MM.1S (cell line): ENCODE data around the gene DLX5.

Experiments
- DNase-seq: peaks from one replicate; pipeline ENCODE4 v3.0.0-alpha.2; 2015
- H2AFZ ChIP-seq: fragments of 300-600 bp; sonication (generic); 2 replicates; pipeline ENCODE4 v1.6.0; 2016; ENCODE audit warnings: antibody characterized with exemption, low read length
- H3F3A ChIP-seq: fragments of 300-600 bp; sonication (generic); 2 replicates; pipeline ENCODE4 v1.6.1; 2016; ENCODE audit warnings: mild to moderate bottlenecking, antibody characterized with exemption, low read length, moderate library complexity, mixed read lengths; ENCODE audit not compliant: insufficient read depth
- H3K27ac ChIP-seq: fragments of 300-600 bp; sonication (generic); 2 replicates; pipeline ENCODE4 v1.5.1; 2016; ENCODE audit warnings: mild to moderate bottlenecking, low read length
- H3K27me3 ChIP-seq: fragments of 300-600 bp; sonication (generic); replicated peaks from 2 replicates; pipeline ENCODE4 v1.6.0; 2016; ENCODE audit warnings: low read length; ENCODE audit not compliant: insufficient read depth
- H3K36me3 ChIP-seq: fragments of 300-600 bp; sonication (generic); replicated peaks from 2 replicates; pipeline ENCODE4 v1.6.1; 2016; ENCODE audit warnings: mild to moderate bottlenecking, low read length, mixed read lengths; ENCODE audit not compliant: insufficient read depth
- H3K4me1 ChIP-seq: fragments of 300-600 bp; sonication (generic); 2 replicates; pipeline ENCODE4 v1.6.1; 2016; ENCODE audit warnings: low read length, mixed read lengths
- H3K4me2 ChIP-seq: fragments of 300-600 bp; sonication (generic); 2 replicates; pipeline ENCODE4 v1.6.0; 2016; ENCODE audit warnings: low read depth, low read length
- H3K4me3 ChIP-seq: fragments of 300-600 bp; sonication (generic); 2 replicates; pipeline ENCODE4 v1.5.1; 2016; ENCODE audit warnings: low read length, mixed read lengths
- H3K79me2 ChIP-seq: fragments of 300-600 bp; sonication (generic); 2 replicates; pipeline ENCODE4 v1.6.1; 2016; ENCODE audit warnings: mixed run types, low read length, mixed read lengths
- H3K9ac ChIP-seq: fragments of 300-600 bp; sonication (generic); 2 replicates; pipeline ENCODE4 v1.6.1; 2016; ENCODE audit warnings: low read length, mixed read lengths
- H3K9me2 ChIP-seq: fragments of 300-600 bp; sonication (generic); replicated peaks from 2 replicates; pipeline ENCODE4 v1.6.1; 2016; ENCODE audit warnings: mild to moderate bottlenecking, low read length, mixed read lengths; ENCODE audit not compliant: insufficient read depth
- H3K9me3 ChIP-seq: fragments of 300-600 bp; sonication (generic); replicated peaks from 2 replicates; pipeline ENCODE4 v1.6.1; 2016; ENCODE audit warnings: mild to moderate bottlenecking, low read length, mixed read lengths; ENCODE audit not compliant: insufficient read depth
- H4K20me1 ChIP-seq: fragments of 300-600 bp; sonication (generic); 2 replicates; pipeline ENCODE4 v1.6.1; 2016; ENCODE audit warnings: mild to moderate bottlenecking, low read length, moderate library complexity, mixed read lengths; ENCODE audit not compliant: insufficient read depth
- CTCF ChIP-seq: fragments of 300-600 bp; sonication (generic); IDR thresholded peaks from 2 replicates; pipeline ENCODE4 v1.5.1; 2016; ENCODE audit warnings: antibody characterized with exemption, low read length, mixed read lengths
- EZH2 ChIP-seq: fragments of 300-600 bp; sonication (generic); optimal IDR thresholded peaks from 2 replicates; pipeline ENCODE3; 2017; ENCODE audit warnings: low read depth, mild to moderate bottlenecking, antibody characterized with exemption, low read length, mixed read lengths
- EZH2phosphoT487 ChIP-seq: fragments of 300-600 bp; sonication (generic); IDR thresholded peaks from 2 replicates; pipeline ENCODE4 v1.6.1; 2018; ENCODE audit warnings: antibody characterized with exemption, low read length

DLX5 gene

GRCh38 chr7:96977445-96977844, 47.2 kb downstream of the DLX5 start:
- Histone ChIP-seq H3K4me1 (no peaks in the 10 kb centered on the region), H3K4me2 (no peak overlapping the region), H3K9ac (no peak overlapping the region), H3K9me3 (no peaks in the 10 kb centered on the region), H3K27ac (no peak overlapping the region), H4K20me1 (no peaks in the 10 kb centered on the region), H3K27me3 (no peaks in the 10 kb centered on the region), H3F3A (no peaks in the 10 kb centered on the region), H2AFZ (no peak overlapping the region), H3K79me2 (no peaks in the 10 kb centered on the region), H3K9me2 (no peaks in the 10 kb centered on the region), H3K4me3 (no peak overlapping the region), H3K36me3 (no peaks in the 10 kb centered on the region)
- no peak for DNase-seq
- TF ChIP-seq EZH2phosphoT487 (no peak), CTCF (no peak), EZH2 (no peak)

DNA sequence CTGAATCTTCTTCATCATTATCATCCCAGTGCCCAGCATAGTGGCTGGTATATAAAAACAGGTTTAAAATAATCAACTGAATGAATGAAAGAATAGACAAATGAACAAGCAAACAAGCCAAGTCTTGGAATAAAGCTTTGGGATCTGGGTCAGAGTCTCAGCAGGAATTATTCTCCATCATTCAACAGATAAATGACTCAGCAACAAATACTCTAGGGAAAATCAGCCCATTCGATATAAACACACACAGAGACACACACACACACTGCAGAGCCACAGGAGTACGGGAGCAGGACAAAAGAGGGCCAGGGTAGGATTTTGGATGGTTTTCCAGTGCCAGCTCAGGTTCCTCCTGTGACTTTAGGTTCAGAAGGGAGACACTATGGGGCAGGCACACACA, 48.5 kb downstream of the DLX5 start:
- no peak overlapping the region for H3K4me2 ChIP-seq
- H4K20me1 ChIP-seq: no peaks in the 10 kb centered on the region
- no peaks in the 10 kb centered on the region for H3K4me1 ChIP-seq
- no peaks in the 10 kb centered on the region for H3K9me3 ChIP-seq
- no peaks in the 10 kb centered on the region for H3K79me2 ChIP-seq
- H2AFZ ChIP-seq: no peak overlapping the region
- TF ChIP-seq EZH2 (no peak), CTCF (no peak)
- H3K36me3 ChIP-seq: no peaks in the 10 kb centered on the region
- H3K9me2 ChIP-seq: no peaks in the 10 kb centered on the region
- H3K27ac ChIP-seq: no peak overlapping the region
- no peaks in the 10 kb centered on the region for H3K27me3 ChIP-seq
- H3K9ac ChIP-seq: no peak overlapping the region
- no peaks in the 10 kb centered on the region for H3F3A ChIP-seq
- DNase-seq: no peak
- no peak overlapping the region for H3K4me3 ChIP-seq

GRCh38 chr7:96973986-96974385, 50.6 kb downstream of the DLX5 start:
- Histone ChIP-seq H3F3A (no peaks in the 10 kb centered on the region), H3K9me2 (no peaks in the 10 kb centered on the region), H3K9me3 (no peaks in the 10 kb centered on the region), H3K9ac (no peak overlapping the region), H3K4me3 (no peak overlapping the region), H3K27ac (no peak overlapping the region), H4K20me1 (no peaks in the 10 kb centered on the region), H2AFZ (no peak overlapping the region), H3K79me2 (no peaks in the 10 kb centered on the region), H3K27me3 (no peaks in the 10 kb centered on the region), H3K4me2 (no peak overlapping the region), H3K36me3 (no peaks in the 10 kb centered on the region), H3K4me1 (no peaks in the 10 kb centered on the region)
- no peak for DNase-seq
- TF ChIP-seq EZH2 (no peak), CTCF (no peak), EZH2phosphoT487 (no peak)

DNA sequence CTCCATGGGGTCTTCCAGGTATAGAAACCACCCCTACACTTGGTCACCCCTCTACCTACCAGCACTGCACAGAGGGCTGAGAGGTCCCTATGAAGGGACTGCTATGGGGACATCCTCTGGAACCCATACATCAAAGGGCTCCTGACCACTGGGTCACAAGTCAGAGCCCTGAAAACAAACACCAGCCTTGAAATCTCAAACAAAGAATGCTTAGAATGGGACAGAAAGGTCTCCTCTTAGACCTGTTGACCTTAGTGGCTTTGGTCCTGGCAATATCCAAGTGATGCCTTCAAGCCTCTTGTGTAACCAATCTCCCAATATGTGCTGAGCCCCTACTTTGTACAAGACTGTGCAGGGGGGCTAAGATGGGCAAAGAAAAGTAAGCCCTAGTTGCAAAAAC, 53.9 kb downstream of the DLX5 start:
- Histone ChIP-seq H3K36me3 (no peaks in the 10 kb centered on the region), H3K9ac (no peak overlapping the region), H3F3A (no peaks in the 10 kb centered on the region), H3K4me2 (no peak overlapping the region), H3K79me2 (no peaks in the 10 kb centered on the region), H3K4me1 (no peaks in the 10 kb centered on the region), H3K27ac (no peak overlapping the region), H3K9me3 (no peaks in the 10 kb centered on the region), H3K9me2 (no peaks in the 10 kb centered on the region), H3K4me3 (no peak overlapping the region), H3K27me3 (no peaks in the 10 kb centered on the region), H2AFZ (no peak overlapping the region), H4K20me1 (no peaks in the 10 kb centered on the region)
- TF ChIP-seq EZH2phosphoT487 (no peak), EZH2 (no peak), CTCF (no peak)
- no peak for DNase-seq
